K562 (cell line): Measurements from ENCODE around the gene AHCYL2. TPM values are rescaled to one million over a fixed set of nuclear protein-coding genes. Genes with fewer than 3 reads are reported as not detected.

Experiments
- BACH1 ChIP-seq: fragments of 200-800 bp; sonication (Bioruptor generic); IDR thresholded peaks from 2 replicates; pipeline ENCODE4 v1.6.1; 2016; ENCODE audit warnings: missing genetic modification characterization, missing compliant biosample characterization
- FOXM1 ChIP-seq, 2 experiments: fragments of 450-650 bp in 1 of 2; sonication (generic) in 1 of 2; formaldehyde crosslinking in 1 of 2; IDR thresholded peaks; 2 replicates each; pipeline versions ENCODE4 v1.6.1 to v1.9.0; 2017 to 2022; ENCODE audit warnings: low read depth in 2 of 2, mild to moderate bottlenecking in 2 of 2, missing genetic modification reagents in 1 of 2, moderate library complexity in 1 of 2
- GABPB1 ChIP-seq: sonication (generic); formaldehyde crosslinking; IDR thresholded peaks from 2 replicates; pipeline ENCODE4 v1.8.0; 2022; ENCODE audit warnings: mild to moderate bottlenecking, missing genetic modification reagents
- HDAC1 ChIP-seq, 2 experiments: fragments of 450-650 bp; IDR thresholded peaks; 2 replicates each; pipeline ENCODE4 v1.6.1; 2016 to 2017; ENCODE audit warnings: inconsistent platforms in 1 of 2, mild to moderate bottlenecking in 1 of 2, moderate library complexity in 1 of 2
- KAT2B ChIP-seq: IDR thresholded peaks from one replicate; pipeline ENCODE4 v1.6.1; 2012; ENCODE audit warnings: low read depth, mild to moderate bottlenecking, control low read depth, inconsistent platforms, low read length, moderate library complexity
- LCOR ChIP-seq: sonication (generic); formaldehyde crosslinking; IDR thresholded peaks from 2 replicates; pipeline ENCODE4 v1.8.0; 2022; ENCODE audit warnings: mild to moderate bottlenecking, missing genetic modification reagents
- MBD2 ChIP-seq: sonication (generic); IDR thresholded peaks from 2 replicates; pipeline ENCODE4 v1.6.1; 2016; ENCODE audit warnings: low read depth, borderline replicate concordance
- MED1 ChIP-seq: sonication (generic); formaldehyde crosslinking; IDR thresholded peaks from 2 replicates; pipeline ENCODE4 v1.8.1; 2023; ENCODE audit warnings: missing genetic modification reagents, borderline replicate concordance
- NRF1 ChIP-seq, 2 experiments: fragments of 450-650 bp; IDR thresholded peaks in 1 of 2; conservative IDR thresholded peaks in 1 of 2; 2 replicates each; pipeline ENCODE4 v1.6.1; 2014; ENCODE audit warnings: mild to moderate bottlenecking in 2 of 2
- PML ChIP-seq: IDR thresholded peaks from 2 replicates; pipeline ENCODE4 v1.6.1; 2012; ENCODE audit warnings: low read length, inconsistent platforms
- SIN3A ChIP-seq, 2 experiments: fragments of 150-350 bp in 1 of 2; IDR thresholded peaks; 2 replicates each; pipeline ENCODE4 v1.6.1; 2011 to 2016; ENCODE audit warnings: borderline replicate concordance in 2 of 2, low read depth in 2 of 2, low read length in 2 of 2, mild to moderate bottlenecking in 2 of 2, moderate library complexity in 2 of 2; ENCODE audit not compliant: control insufficient read depth in 1 of 2
- ZC3H4 ChIP-seq: sonication (generic); formaldehyde crosslinking; IDR thresholded peaks from 2 replicates; pipeline ENCODE4 v1.9.0; 2021; ENCODE audit warnings: missing genetic modification reagents, borderline replicate concordance
- ZNF175 ChIP-seq: fragments of 200-800 bp; sonication (Bioruptor generic); IDR thresholded peaks from 2 replicates; pipeline ENCODE4 v1.6.1; 2016; ENCODE audit warnings: low read depth, mild to moderate bottlenecking, missing genetic modification characterization, missing compliant biosample characterization
- ZNF212 ChIP-seq: fragments of 450-650 bp; formaldehyde crosslinking; IDR thresholded peaks from 2 replicates; pipeline ENCODE4 v1.4.0; 2020; ENCODE audit warnings: mild to moderate bottlenecking
- ZNF347 ChIP-seq: fragments of 450-650 bp; formaldehyde crosslinking; IDR thresholded peaks from 2 replicates; pipeline ENCODE4 v1.4.0; 2020; ENCODE audit warnings: low read depth, mild to moderate bottlenecking, moderate library complexity
- ZNF507 ChIP-seq: conservative IDR thresholded peaks from 2 replicates; pipeline ENCODE4 v1.6.1; 2017; ENCODE audit warnings: missing genetic modification characterization, missing compliant biosample characterization
- ZNF592 ChIP-seq: fragments of 450-650 bp; IDR thresholded peaks from 2 replicates; pipeline ENCODE4 v1.6.1; 2017; ENCODE audit warnings: antibody characterized with exemption, mild to moderate bottlenecking
- ZNF780A ChIP-seq: fragments of 250-450 bp; sonication (Bioruptor Pico); IDR thresholded peaks from 2 replicates; pipeline ENCODE4 v1.5.0; 2021; ENCODE audit warnings: mild to moderate bottlenecking
- polyA plus RNA-seq, 8 experiments: library from polyadenylated mRNA; depleted of rRNA in 4 of 8; stranded (reverse) in 5 of 8; unstranded in 3 of 8; fragments of >200 nt; fragmentation: Nextera tagmentation in 2 of 8; fragmentation: Illumina TruSeq in 1 of 8; extraction: Ambion mirVana in 2 of 8; extraction: Trizol in 1 of 8; gene quantifications; 2 replicates each; pipeline versions ENCODE4 v1.2.1 to v1.2.3, GENCODE V29; 2011 to 2014; ENCODE audit warnings: inconsistent platforms in 1 of 8, missing spikeins in 1 of 8
- total RNA-seq, 7 experiments: library from RNA; depleted of rRNA in 6 of 7; stranded (reverse); fragments of >200 nt in 6 of 7; fragmentation: Illumina TruSeq in 2 of 7; extraction: Trizol in 2 of 7; gene quantifications; 2 replicates each; pipeline versions ENCODE4 v1.2.1 to v1.2.3, GENCODE V29; 2011 to 2021; ENCODE audit warnings: low replicate concordance in 1 of 7
- TF ChIP-seq, protein P1 (sequence below): IDR thresholded peaks from 2 replicates; pipeline ENCODE4 v1.6.1; 2016; ENCODE audit warnings: missing genetic modification characterization, missing compliant biosample characterization
- TF ChIP-seq, protein P2 (sequence below): sonication (generic); formaldehyde crosslinking; IDR thresholded peaks from 2 replicates; pipeline ENCODE4 v1.8.0; 2023; ENCODE audit warnings: mild to moderate bottlenecking, missing genetic modification reagents

The AHCYL2 gene
- total and polyA plus RNA-seq, 9 of the 15 experiments (the other 6 are each of a cell fraction or from before 2014, with no cell fraction given): 0.93 to 10.5 (median 5.2) TPM

DNA sequence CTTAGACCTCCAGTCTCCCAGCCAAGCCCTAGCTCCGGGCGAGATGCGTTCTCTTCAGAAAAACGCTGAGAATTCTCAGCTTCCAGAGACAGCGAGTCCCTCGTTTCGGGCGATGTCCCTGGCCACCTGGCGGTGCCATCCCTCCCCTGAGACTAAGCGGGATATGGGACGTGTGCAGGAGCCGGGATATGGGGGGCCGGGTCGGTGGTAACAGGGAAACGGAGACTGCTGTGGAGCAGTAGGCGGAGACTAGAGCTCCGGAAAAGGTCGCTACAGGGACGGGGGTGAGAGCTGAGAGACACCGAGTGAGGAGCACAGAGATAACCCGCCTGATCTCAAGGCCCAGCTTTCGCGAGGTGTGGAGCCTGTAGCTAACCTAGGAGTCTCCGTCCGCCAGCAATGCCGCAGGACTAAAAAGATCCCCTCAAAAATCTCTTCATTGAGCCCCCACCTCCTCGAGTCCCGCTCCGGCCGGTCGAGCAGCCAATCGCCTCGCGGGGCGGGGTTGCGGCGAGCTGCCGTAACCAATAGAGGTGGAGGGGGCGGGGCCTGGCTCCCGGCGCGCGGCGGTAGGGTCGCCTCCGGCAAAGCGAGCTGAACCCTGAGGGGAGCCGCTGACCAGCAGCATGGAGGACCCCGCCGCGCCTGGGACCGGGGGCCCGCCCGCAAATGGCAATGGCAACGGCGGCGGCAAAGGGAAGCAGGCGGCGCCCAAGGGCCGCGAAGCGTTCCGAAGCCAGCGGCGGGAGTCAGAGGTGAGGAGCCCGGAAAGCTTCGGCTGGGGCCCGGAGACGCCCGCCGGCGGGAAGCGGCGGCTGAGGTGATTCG lies 209.2 kb downstream of the AHCYL2 start, which contains the start of gene STRIP2 (continued):
- TF ChIP-seq, protein P1, sequence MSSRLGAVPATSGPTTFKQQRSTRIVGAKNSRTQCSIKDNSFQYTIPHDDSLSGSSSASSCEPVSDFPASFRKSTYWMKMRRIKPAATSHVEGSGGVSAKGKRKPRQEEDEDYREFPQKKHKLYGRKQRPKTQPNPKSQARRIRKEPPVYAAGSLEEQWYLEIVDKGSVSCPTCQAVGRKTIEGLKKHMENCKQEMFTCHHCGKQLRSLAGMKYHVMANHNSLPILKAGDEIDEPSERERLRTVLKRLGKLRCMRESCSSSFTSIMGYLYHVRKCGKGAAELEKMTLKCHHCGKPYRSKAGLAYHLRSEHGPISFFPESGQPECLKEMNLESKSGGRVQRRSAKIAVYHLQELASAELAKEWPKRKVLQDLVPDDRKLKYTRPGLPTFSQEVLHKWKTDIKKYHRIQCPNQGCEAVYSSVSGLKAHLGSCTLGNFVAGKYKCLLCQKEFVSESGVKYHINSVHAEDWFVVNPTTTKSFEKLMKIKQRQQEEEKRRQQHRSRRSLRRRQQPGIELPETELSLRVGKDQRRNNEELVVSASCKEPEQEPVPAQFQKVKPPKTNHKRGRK (tag): no peak
- TF ChIP-seq ZNF175 (CRISPR knock-in tag): 0 out of 2 replicates have a peak, but pooled peaks have one; percentile 38
- peak; percentile 75; the same call in 1 of the 2 replicates for TF ChIP-seq LCOR
- TF ChIP-seq FOXM1 (IDR thresholded peaks at IDR 0.05; ENCODE audit: low read depth): peak; percentile 55; the same call in 1 of the 2 replicates
- TF ChIP-seq FOXM1 (CRISPR knock-in tag; IDR thresholded peaks at IDR 0.05; ENCODE audit: low read depth): peak; percentile 97; the same call in 1 of the 2 replicates
- TF ChIP-seq GABPB1 (CRISPR knock-in tag): peak; percentile 70
- TF ChIP-seq MBD2: peak; percentile 89; the same call in 1 of the 2 replicates
- TF ChIP-seq ZNF780A (CRISPR knock-in tag): no peak
- TF ChIP-seq, protein P2, sequence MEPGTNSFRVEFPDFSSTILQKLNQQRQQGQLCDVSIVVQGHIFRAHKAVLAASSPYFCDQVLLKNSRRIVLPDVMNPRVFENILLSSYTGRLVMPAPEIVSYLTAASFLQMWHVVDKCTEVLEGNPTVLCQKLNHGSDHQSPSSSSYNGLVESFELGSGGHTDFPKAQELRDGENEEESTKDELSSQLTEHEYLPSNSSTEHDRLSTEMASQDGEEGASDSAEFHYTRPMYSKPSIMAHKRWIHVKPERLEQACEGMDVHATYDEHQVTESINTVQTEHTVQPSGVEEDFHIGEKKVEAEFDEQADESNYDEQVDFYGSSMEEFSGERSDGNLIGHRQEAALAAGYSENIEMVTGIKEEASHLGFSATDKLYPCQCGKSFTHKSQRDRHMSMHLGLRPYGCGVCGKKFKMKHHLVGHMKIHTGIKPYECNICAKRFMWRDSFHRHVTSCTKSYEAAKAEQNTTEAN (CRISPR knock-in tag): no peak
- peak; percentile 28 to 70; a peak in 2 of 4 replicates for TF ChIP-seq SIN3A (IDR thresholded peaks at IDR 0.05; ENCODE audit: borderline replicate concordance in 2 of 2, control insufficient read depth in 1 of 2, low read depth in 2 of 2, low read length in 2 of 2)
- no peak for TF ChIP-seq BACH1 (tag)
- TF ChIP-seq MED1 (CRISPR knock-in tag): no peak
- TF ChIP-seq ZNF347 (CRISPR knock-in tag): no peak
- peak; percentile 82; the same call in 1 of the 2 replicates for TF ChIP-seq PML
- TF ChIP-seq HDAC1 (IDR thresholded peaks at IDR 0.05): peak in 1 of 2 experiments; percentile 79; a peak in 1 of 4 replicates
- TF ChIP-seq ZNF507: no peak
- 0 out of 2 replicates have a peak, but pooled peaks have one; percentile 59 for TF ChIP-seq ZC3H4 (CRISPR knock-in tag)
- no peak for TF ChIP-seq ZNF212 (CRISPR knock-in tag)
- TF ChIP-seq NRF1 (conservative IDR thresholded peaks at IDR 0.05 in 1 of 2, IDR thresholded peaks at IDR 0.05 in 1 of 2): peak; percentile 52 to 58; a peak in 3 of 4 replicates
- peak; percentile 26; the same call in 1 of the 2 replicates for TF ChIP-seq ZNF592
- TF ChIP-seq KAT2B: no peak
